ENCODE results near the gene ARPC1A.

DNA sequence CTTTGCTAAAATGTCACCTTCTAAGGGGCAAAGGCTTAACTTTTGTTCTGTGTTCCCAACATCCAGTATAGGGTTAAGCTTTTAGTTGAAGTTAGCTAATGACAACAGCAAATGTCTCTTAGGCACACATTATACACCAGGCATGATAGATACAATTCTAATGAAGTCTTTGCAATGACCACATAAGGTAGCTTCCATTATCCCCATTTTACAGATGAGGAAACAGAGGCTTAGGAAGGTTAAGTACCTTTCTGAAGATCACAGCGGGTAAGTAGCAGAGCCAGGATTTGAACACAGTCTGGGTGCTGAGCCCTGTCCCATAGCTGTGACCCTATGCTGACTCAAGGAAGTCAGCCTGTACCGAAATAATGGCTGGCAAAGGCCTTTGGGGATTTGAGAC is 84.9 kb downstream of the ARPC1A start:
- TF ChIP-seq POLR2A (IDR thresholded peaks at IDR 0.05): no peak
- TF ChIP-seq, protein P1, sequence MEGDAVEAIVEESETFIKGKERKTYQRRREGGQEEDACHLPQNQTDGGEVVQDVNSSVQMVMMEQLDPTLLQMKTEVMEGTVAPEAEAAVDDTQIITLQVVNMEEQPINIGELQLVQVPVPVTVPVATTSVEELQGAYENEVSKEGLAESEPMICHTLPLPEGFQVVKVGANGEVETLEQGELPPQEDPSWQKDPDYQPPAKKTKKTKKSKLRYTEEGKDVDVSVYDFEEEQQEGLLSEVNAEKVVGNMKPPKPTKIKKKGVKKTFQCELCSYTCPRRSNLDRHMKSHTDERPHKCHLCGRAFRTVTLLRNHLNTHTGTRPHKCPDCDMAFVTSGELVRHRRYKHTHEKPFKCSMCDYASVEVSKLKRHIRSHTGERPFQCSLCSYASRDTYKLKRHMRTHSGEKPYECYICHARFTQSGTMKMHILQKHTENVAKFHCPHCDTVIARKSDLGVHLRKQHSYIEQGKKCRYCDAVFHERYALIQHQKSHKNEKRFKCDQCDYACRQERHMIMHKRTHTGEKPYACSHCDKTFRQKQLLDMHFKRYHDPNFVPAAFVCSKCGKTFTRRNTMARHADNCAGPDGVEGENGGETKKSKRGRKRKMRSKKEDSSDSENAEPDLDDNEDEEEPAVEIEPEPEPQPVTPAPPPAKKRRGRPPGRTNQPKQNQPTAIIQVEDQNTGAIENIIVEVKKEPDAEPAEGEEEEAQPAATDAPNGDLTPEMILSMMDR (IDR thresholded peaks at IDR 0.05): no peak
- no peak for TF ChIP-seq POLR2AphosphoS5 (IDR thresholded peaks at IDR 0.05)
- TF ChIP-seq EP300 (IDR thresholded peaks at IDR 0.05): no peak
